ENCODE results near the gene RCBTB1.
"Not testable (repeated sequence)": the region's sequence is repeated elsewhere in the genome, so short reads cannot be mapped to it uniquely, and the experiment has no call there.

RCBTB1 gene

GRCh38 chr13:49585220-49586157 is at the start of gene RCBTB1:
Gene RCBTB1, minus strand, starts transcription at chr13:49585558. Its CDS starts 18,279 bp downstream, at chr13:49567279.
- H3K4me3 ChIP-seq (ENCODE audit: low read depth, low read length), result peak within 1 kb of the TSS; percentile 92

GRCh38 chr13:49633710-49634109 is 48.4 kb upstream of the RCBTB1 start:
- no peak overlapping the region for H3K4me3 ChIP-seq (ENCODE audit: low read depth, low read length)

- no peak overlapping the region for H3K4me3 ChIP-seq (ENCODE audit: low read depth, low read length)
Measured at GRCh38 chr13:49632156-49632555, 46.8 kb upstream of the RCBTB1 start.

GRCh38 chr13:49630580-49630979 is 45.2 kb upstream of the RCBTB1 start:
- no peak overlapping the region for H3K4me3 ChIP-seq (ENCODE audit: low read depth, low read length)

- no peak overlapping the region for H3K4me3 ChIP-seq (ENCODE audit: low read depth, low read length)
Measured at GRCh38 chr13:49629947-49630346, 44.6 kb upstream of the RCBTB1 start.

DNA sequence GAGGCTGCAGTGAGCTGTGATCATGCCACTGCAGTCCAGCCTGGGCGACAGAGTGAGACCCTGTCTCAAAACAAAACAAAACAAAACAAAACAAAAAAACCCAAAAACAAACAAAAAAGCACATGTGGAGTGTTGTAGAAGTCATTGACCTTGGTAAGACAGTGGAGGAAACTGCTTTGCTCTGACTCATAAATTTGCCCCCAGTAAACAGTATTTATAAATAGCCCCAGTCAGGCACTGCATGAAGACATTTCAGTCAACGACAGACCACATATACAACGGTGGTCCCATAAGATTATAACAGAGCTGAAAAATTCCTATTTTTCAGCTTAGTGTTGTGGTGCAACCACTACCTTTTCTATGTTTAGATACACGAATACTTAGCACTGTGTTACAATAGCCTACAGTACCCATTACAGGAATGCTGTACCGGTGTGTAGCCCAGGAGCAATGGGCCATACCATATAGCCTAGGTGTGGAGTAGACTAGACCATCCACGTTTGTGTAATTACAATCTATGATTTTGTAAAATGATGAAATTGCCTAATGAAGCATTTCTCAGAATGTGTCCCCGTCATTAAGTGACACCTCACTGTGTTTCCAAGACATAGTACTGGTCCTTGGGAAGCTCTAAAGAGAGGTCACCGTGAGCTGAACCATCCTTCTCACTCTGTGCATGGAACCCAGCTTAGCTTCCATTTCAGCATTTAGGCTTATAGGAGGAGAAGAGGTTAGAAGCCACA is 44.0 kb upstream of the RCBTB1 start:
- H3K4me3 ChIP-seq (ENCODE audit: low read depth, low read length), result no peak overlapping the region

- H3K4me3 ChIP-seq (ENCODE audit: low read depth, low read length), result peak within 1 kb of the TSS; percentile 50
Measured at GRCh38 chr13:49627831-49628652, 42.7 kb upstream of the RCBTB1 start, which contains the start of gene ARL11. Gene ARL11, plus strand, starts transcription at chr13:49628507. Its CDS starts 1,941 bp downstream, at chr13:49630448.

GRCh38 chr13:49625392-49626079 is 40.2 kb upstream of the RCBTB1 start:
- no peak overlapping the region for H3K4me3 ChIP-seq (ENCODE audit: low read depth, low read length)

GRCh38 chr13:49624229-49624628 is 38.9 kb upstream of the RCBTB1 start:
- no peak overlapping the region for H3K4me3 ChIP-seq (ENCODE audit: low read depth, low read length)

GRCh38 chr13:49622174-49622946 is 37.0 kb upstream of the RCBTB1 start:
- H3K4me3 ChIP-seq (ENCODE audit: low read depth, low read length), result no peak overlapping the region

DNA sequence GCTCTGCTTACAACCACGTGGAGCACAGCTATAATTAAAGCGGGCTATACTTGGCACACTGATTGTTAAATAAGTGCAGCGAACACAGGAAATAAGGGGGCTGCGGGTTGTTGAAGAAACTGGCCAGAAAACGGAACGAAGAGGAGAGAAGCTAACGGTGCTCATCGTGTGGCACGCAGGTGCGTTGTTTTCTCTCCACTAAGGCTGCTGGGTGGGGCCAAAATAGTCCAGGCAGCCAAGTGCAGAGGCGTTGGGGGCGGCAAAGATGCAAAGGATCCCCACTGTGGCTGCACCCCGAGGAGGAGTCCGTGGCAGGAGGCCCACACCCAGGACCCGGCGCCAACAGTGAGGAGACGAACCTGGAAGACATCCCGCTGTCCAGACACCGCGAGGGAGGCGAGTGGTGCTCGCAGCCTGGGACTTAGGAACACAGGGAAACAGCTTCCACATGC is 34.8 kb upstream of the RCBTB1 start:
- H3K4me3 ChIP-seq (ENCODE audit: low read depth, low read length), result no peak overlapping the region

DNA sequence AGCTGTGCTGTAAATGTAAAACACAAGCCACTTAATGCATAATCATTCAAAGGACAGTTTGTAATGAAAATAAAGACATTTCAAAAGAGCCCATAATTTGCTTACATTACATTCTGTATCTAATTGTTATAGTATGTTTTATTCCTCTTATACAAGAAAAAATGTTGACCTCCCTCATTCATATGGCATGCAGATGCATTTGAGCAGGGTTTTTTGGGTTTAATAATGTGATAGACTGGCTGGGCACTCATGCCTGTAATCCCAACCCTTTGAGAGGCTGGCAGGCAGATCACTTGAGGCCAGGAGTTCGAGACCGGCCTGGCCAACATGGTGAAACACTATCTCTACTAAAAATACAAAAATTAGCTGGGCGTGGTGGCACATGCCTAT is 31.3 kb upstream of the RCBTB1 start:
- H3K4me3 ChIP-seq (ENCODE audit: low read depth, low read length), result no peak overlapping the region

- H3K4me3 ChIP-seq (ENCODE audit: low read depth, low read length), result no peak overlapping the region
Measured at GRCh38 chr13:49615836-49616675, 30.7 kb upstream of the RCBTB1 start.

DNA sequence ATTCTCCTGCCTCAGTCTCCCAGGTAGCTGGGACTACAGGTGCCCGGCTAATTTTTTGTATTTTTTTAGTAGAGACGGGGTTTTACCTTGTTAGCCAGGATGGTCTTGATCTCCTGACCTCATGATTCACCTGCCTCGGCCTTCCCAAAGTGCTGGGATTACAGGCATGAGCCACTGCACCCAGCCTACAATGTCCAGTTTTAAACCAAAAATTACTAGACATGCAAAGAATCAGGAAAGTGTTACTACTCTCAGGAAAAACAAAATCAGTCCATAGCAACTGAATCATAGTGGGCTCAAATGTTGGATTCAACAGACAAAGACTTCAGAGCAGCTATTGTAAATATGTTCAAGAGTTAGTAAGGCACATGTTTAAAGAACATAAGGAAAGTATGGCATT is 26.7 kb upstream of the RCBTB1 start:
- not testable (repeated sequence) for H3K4me3 ChIP-seq (ENCODE audit: low read depth, low read length)

GRCh38 chr13:49610176-49610575 is 24.8 kb upstream of the RCBTB1 start:
- no peak overlapping the region for H3K4me3 ChIP-seq (ENCODE audit: low read depth, low read length)

GRCh38 chr13:49608651-49609331 is 23.4 kb upstream of the RCBTB1 start:
- no peak overlapping the region for H3K4me3 ChIP-seq (ENCODE audit: low read depth, low read length)

GRCh38 chr13:49607761-49608160 is 22.4 kb upstream of the RCBTB1 start:
- H3K4me3 ChIP-seq (ENCODE audit: low read depth, low read length), result no peak overlapping the region
